Measurements from ENCODE around the gene RHOT2. TPM values are rescaled to one million over a fixed set of nuclear protein-coding genes. Genes with fewer than 3 reads are reported as not detected.

RHOT2 gene
- total RNA-seq, 1 donor from 2014 or later, result 156 TPM

DNA sequence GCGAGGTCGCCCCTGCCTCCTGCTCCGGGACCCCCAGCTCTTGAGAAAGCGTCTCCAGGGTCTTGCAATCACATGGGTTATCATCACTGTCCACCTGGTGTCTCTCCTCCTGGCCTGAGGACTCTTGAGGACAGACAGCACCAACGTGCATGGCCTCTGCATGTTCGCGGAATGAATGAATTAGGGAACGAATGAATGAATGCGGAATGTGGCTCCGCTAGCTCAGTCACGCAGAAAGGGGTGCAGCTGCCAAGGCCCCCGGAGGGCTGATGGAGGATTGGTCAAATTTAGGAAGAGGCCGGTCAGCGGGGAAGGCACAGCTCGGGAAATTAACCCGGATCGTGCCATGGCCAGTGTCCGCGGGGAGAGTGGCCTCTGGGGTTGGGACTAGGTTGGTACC, 34.4 kb downstream of the RHOT2 start:
- Mint-ChIP-seq H3K27me3 (ENCODE audit: low read depth) (peaks cover 22% of the 10 kb centered on the region), H3K9me3 (no peaks in the 10 kb centered on the region), H3K36me3 (ENCODE audit: low read depth) (no peaks in the 10 kb centered on the region), H3K4me1 (ENCODE audit: low read depth) (no peaks in the 10 kb centered on the region), H3K4me3 (ENCODE audit: low read depth) (no peak overlapping the region), H3K27ac (no peak overlapping the region)
- no peak for DNase-seq (ENCODE audit: low spot score)
- intact Hi-C loops (cut with micrococcal nuclease), result no loop called here

DNA sequence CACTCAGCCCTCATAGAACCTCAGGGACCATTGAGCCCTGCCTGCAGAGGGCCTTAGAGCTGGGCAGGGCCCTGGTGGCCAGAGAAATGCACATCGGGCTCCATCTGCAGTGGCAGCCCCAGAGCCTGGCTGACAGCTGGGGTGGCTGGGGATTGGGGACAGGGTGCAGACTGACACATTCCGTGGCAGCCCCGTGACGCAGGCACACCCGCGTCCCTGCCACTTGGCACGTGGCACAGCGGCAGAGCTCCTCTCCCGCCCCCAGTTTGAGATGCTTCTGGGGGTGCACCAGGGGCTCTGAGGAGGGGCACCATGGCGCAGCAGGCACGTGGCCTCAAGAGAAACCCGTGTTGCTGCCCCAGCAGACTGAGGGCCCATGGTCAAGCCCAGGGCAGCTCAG, 35.5 kb downstream of the RHOT2 start:
- H3K4me1 Mint-ChIP-seq (ENCODE audit: low read depth), result no peaks in the 10 kb centered on the region
- intact Hi-C loops (cut with micrococcal nuclease), result no loop called here
- H3K27ac Mint-ChIP-seq, result no peak overlapping the region
- no peak for DNase-seq (ENCODE audit: low spot score)
- H3K9me3 Mint-ChIP-seq, result no peaks in the 10 kb centered on the region
- no peaks in the 10 kb centered on the region for H3K36me3 Mint-ChIP-seq (ENCODE audit: low read depth)
- no peak overlapping the region for H3K4me3 Mint-ChIP-seq (ENCODE audit: low read depth)
- H3K27me3 Mint-ChIP-seq (ENCODE audit: low read depth), result peaks cover 30% of the 10 kb centered on the region

DNA sequence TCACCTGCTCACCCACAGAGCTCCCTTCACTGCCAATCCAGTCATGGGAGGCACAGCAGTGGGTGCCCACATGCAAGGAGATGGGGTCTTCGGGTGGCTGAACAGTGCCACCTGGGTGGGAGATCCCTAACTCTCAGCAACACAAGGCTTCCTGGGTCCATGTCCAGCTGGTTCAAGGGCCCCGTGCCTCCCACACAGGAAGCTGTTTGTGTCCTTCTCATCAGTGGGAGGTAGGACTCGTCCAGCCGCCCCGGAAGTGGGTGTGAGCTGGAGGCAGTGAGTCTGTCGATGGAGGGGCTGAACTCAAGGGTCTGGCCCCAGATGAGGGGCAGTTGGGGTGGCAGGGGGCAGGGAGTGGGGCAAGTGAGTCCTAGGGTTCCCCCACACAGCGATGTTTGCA, 36.1 kb downstream of the RHOT2 start:
- peaks cover 35% of the 10 kb centered on the region for H3K27me3 Mint-ChIP-seq (ENCODE audit: low read depth)
- no peaks in the 10 kb centered on the region for H3K9me3 Mint-ChIP-seq
- no peaks in the 10 kb centered on the region for H3K36me3 Mint-ChIP-seq (ENCODE audit: low read depth)
- no peak for DNase-seq (ENCODE audit: low spot score)
- intact Hi-C loops (cut with micrococcal nuclease), result no loop called here
- no peak overlapping the region for H3K27ac Mint-ChIP-seq
- no peaks in the 10 kb centered on the region for H3K4me1 Mint-ChIP-seq (ENCODE audit: low read depth)
- H3K4me3 Mint-ChIP-seq (ENCODE audit: low read depth), result no peak overlapping the region

DNA sequence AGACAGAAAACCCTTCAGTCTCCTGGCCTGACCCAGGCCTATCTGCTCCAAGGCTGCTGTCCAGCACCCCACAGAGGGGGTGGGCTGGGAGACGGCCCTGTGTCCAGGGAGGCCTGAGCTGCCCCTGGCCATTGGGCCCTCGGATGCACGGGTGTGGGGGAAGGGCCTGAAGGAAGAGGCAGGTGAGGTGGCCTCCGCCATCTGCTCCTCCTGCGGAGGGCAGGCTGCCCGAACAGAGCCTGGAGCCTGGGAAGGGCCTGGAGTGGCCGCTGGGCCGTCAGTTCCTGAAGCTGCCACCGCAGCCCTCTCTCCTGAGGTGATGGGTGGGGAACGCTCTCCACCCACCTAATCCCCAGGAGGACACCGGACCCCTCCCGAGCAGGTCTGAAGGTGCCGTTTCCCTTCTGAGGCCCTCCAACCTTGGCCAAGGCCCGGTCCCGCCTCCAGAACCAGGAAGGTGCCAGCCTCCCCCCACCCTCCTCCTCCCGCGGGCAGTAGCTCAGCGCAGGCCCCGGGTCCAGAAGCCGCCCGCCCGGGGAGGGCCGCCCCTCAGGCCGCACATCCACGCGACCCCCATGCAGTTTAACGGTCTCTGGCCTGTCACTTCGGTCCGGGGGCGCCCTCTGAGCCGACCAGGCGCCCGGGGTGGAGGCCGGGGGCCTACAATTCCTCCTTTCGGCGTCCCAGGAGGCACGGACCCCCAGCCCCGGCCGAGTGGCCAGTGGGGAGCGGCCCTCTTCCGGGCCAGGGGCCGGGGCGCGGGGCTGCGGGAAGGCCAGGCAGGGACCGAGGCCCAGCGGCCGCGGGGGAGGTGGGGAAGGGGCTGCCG, 36.8 kb downstream of the RHOT2 start:
- H3K36me3 Mint-ChIP-seq (ENCODE audit: low read depth), result no peaks in the 10 kb centered on the region
- peaks cover 35% of the 10 kb centered on the region for H3K27me3 Mint-ChIP-seq (ENCODE audit: low read depth)
- no peak overlapping the region for H3K27ac Mint-ChIP-seq
- no peak overlapping the region for H3K4me3 Mint-ChIP-seq (ENCODE audit: low read depth)
- H3K4me1 Mint-ChIP-seq (ENCODE audit: low read depth), result no peaks in the 10 kb centered on the region
- intact Hi-C loops (cut with micrococcal nuclease), result no loop called here
- H3K9me3 Mint-ChIP-seq, result no peaks in the 10 kb centered on the region
- DNase-seq (ENCODE audit: low spot score), result no peak

DNA sequence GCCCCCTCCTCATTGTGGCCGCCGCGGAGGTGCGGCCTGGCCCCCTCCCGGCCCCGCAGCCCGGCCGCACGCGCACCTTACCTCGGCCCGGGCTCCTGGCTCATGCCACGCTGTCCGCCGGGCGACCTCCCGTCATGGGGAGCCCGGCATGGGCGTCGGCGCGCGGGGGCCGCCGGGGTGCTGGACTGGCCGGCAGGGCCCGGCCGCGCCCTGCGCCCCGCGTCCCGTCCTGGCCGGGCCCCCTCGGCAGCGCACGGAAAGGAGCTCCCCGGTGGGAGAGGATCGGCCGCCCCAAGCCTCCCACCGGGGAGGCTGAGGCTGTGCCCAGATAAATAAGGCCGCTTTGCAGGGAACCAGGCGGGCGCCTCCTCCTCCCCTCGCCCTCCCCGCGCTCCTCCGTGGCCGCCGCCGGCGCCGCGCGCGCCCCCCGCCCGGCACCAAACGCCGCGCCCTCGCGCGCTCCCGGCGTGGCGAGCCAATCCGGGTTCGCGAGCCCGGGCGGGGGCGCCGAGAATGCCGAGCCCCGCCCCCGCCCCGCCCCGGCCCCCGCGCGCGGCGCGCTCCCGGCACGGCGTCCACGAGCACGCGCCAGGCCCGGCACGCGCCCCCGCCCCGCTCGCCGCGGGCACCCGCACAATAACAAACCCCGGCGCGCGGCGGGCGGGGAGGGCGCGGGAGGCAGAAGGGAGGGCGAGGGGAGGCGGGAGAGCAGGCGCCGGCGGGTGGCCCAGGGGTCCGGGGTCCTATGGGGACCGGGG, 37.7 kb downstream of the RHOT2 start, which contains the start of gene FBXL16:
Gene FBXL16, minus strand, starts transcription at position 371 of the 758 bp plus-strand sequence. CDS start 8,396 bp downstream, outside the sequence.
- Mint-ChIP-seq H3K4me1 (ENCODE audit: low read depth) (no peaks in the 10 kb centered on the region), H3K27ac (no peak within 1 kb of the TSS), H3K4me3 (ENCODE audit: low read depth) (no peak within 1 kb of the TSS), H3K27me3 (ENCODE audit: low read depth) (peaks cover 35% of the 10 kb centered on the region), H3K9me3 (no peaks in the 10 kb centered on the region), H3K36me3 (ENCODE audit: low read depth) (no peaks in the 10 kb centered on the region)
- DNase-seq (ENCODE audit: low spot score), result no peak
- intact Hi-C loops (cut with micrococcal nuclease), result no loop called here

DNA sequence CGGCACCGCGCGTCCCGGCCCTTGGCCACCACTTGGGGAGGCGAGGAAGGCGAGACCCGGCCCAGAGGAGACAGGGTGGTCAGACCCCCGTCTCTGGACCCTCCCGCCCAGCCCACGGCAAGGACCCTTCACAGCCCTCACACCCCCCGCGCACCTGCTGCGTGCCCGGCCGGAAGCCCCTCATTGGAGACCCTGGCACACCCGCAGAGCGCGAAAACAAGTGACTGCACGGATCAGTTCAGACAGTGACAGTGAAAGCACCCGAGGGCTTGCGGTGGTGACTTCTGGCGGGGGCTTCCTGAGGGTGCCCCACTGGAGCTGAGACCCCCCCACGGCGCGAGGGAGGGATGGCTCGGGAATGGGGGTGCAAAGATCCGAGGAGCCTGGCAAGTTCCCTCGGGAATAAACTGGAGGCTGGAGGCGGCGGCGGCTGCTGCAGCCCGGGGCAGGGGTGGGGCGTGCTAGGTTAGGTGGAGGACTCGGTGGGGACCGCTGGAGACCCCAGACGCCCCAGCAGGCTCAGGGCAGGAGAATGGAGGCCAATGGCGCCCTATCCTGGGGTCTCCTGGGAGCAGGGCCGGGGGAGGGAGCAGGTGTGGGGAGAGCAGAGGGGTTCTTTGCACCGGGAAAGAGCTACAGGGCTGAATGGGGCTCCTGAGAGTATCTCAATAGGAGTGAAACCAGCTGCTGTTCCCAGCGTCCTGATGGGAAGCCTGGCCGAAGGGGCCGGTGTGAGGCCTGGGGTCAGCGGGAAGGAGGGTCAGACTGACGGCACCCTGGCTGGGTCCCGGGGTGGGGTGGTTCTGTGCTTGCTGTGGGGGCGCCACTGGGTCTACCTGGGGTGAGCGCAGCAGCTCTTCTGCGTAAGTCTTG, 38.5 kb downstream of the RHOT2 start:
- H3K4me3 Mint-ChIP-seq (ENCODE audit: low read depth), result no peak overlapping the region
- peaks cover 33% of the 10 kb centered on the region for H3K27me3 Mint-ChIP-seq (ENCODE audit: low read depth)
- intact Hi-C loops (cut with micrococcal nuclease), result no loop called here

DNA sequence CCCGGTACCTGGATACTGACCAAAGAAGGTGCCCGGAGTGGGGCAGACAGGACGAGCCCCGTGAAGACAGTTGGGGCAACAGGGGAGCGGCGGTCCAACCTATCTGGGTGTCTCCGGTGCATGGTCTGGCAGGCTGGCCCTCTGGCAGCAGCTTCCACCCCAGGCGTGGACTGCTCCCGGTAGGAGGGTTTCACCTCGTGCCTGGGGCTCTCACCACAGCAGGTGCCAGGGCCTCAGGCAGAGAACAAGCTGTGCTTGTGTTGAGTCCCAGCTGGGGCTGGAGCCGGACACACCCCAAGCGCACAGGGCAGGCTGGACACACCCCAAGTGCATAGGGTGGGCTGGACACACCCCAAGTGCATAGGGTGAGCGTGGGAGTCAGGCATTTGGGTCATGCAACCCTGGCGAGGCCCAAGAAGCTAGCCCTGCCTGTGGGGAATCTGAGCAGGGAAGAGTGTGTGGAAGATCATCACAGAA, 39.2 kb downstream of the RHOT2 start:
- Mint-ChIP-seq H3K36me3 (ENCODE audit: low read depth) (no peaks in the 10 kb centered on the region), H3K27me3 (ENCODE audit: low read depth) (peaks cover 28% of the 10 kb centered on the region)
- intact Hi-C loops (cut with micrococcal nuclease), result no loop called here

More for the DNA sequence above, 38.5 kb downstream of the RHOT2 start:
- Mint-ChIP-seq H3K36me3 (ENCODE audit: low read depth) (no peaks in the 10 kb centered on the region), H3K4me1 (ENCODE audit: low read depth) (no peaks in the 10 kb centered on the region), H3K27ac (no peak overlapping the region), H3K9me3 (no peaks in the 10 kb centered on the region)
- no peak for DNase-seq (ENCODE audit: low spot score)

DNA sequence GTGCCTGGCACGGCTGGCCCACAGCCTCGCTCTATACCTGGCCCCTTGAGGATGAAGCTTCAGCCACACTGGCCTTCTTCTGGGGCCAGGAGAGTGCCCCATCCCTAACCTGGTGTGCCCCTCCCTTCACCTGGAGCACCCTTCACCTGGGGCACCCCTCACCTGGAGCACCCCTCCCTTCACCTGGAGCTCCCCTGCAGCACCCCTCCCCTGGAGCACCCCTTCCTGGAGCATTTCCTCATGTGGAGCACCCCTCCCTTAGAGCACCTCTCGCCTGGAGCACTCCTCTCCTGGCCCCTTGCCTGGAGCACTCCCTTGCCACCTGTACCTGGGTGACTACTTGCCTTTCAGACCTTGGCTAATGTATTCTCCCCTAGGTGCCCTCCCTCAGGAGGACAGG, 40.1 kb downstream of the RHOT2 start:
- Mint-ChIP-seq H3K27ac (no peak overlapping the region), H3K27me3 (ENCODE audit: low read depth) (peaks cover 26% of the 10 kb centered on the region), H3K36me3 (ENCODE audit: low read depth) (no peaks in the 10 kb centered on the region), H3K9me3 (no peaks in the 10 kb centered on the region), H3K4me3 (ENCODE audit: low read depth) (no peak overlapping the region), H3K4me1 (ENCODE audit: low read depth) (peaks cover 2% of the 10 kb centered on the region)
- no peak for DNase-seq (ENCODE audit: low spot score)
- intact Hi-C loops (cut with micrococcal nuclease), result no loop called here

More for the DNA sequence above, 39.2 kb downstream of the RHOT2 start:
- Mint-ChIP-seq H3K27ac (no peak overlapping the region), H3K4me1 (ENCODE audit: low read depth) (no peaks in the 10 kb centered on the region), H3K4me3 (ENCODE audit: low read depth) (no peak overlapping the region), H3K9me3 (no peaks in the 10 kb centered on the region)
- DNase-seq (ENCODE audit: low spot score), result no peak

DNA sequence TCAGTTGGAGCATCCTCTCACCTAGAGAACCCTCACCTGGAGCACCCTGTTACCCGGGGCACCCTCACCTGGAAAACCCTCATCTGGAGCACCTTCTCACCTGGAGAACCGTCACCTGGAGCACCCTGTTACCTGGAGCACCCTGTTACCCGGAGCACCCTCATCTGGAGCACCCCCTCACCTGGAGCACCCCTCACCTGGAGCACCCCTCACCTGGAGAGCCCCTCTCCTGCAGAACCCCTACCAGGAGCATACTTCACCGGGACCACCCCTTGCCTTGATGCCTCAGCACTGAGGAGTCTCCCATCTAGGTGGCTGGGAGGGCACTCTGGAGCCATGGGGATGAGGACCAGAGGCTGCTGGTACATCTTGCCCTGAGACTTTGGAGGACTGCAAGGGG, 41.0 kb downstream of the RHOT2 start:
- intact Hi-C loops (cut with micrococcal nuclease), result no loop called here
- no peak for DNase-seq (ENCODE audit: low spot score)

DNA sequence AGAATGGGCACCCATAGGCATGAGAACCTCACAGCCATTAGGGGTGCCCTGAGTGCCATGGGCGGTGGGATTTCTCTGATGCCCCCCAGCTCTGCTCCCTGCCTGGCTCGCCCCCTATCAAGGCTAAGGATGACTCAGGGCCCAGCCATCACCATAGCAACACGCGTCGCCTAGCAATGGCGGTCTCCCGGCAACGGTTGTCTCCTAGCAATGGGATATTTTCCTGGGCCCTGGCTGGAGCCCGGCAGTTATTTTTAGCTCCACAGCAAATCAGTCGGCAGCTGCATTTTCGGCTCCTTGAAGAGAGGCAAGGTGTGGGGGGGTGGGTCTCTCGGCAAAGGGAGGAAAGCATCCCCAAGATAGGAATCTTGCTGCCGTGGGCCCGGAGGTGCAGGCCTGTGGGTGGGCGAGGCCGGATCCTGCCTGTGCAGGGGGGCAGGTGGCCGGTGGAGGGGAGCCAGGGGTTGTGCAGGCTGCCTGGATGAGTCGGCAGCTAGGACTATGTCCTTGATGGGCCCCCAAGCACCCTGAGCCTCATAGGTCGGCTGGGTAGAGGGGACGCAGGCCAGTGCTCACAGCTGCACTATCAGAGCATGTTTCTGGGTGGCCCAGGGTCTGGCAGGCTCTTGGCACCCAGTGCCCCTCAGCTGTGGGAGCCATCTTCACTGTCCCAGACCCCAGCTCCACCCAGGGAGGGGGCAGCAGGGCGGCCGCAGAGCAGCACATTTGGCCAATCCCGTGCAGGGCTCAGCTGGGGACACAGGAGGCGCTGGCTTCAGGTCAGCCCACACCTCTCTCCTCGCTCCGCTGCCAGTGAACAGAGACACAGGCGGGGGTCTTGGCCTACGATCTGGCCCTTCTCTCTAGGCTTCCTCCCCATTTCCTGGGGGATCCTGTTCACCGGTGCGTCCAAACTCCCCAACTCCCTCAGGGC, 41.9 kb downstream of the RHOT2 start:
- H3K27me3 Mint-ChIP-seq (ENCODE audit: low read depth), result peaks cover 26% of the 10 kb centered on the region
- no peak for DNase-seq (ENCODE audit: low spot score)
- H3K4me3 Mint-ChIP-seq (ENCODE audit: low read depth), result no peak overlapping the region
- H3K36me3 Mint-ChIP-seq (ENCODE audit: low read depth), result no peaks in the 10 kb centered on the region
- no peak overlapping the region for H3K27ac Mint-ChIP-seq
- no peaks in the 10 kb centered on the region for H3K9me3 Mint-ChIP-seq
- intact Hi-C loops (cut with micrococcal nuclease), result no loop called here
- H3K4me1 Mint-ChIP-seq (ENCODE audit: low read depth), result peaks cover 2% of the 10 kb centered on the region

More for the DNA sequence above, 41.0 kb downstream of the RHOT2 start:
- no peak overlapping the region for H3K4me3 Mint-ChIP-seq (ENCODE audit: low read depth)
- no peaks in the 10 kb centered on the region for H3K36me3 Mint-ChIP-seq (ENCODE audit: low read depth)
- peaks cover 2% of the 10 kb centered on the region for H3K4me1 Mint-ChIP-seq (ENCODE audit: low read depth)
- H3K9me3 Mint-ChIP-seq, result no peaks in the 10 kb centered on the region
- H3K27me3 Mint-ChIP-seq (ENCODE audit: low read depth), result peaks cover 26% of the 10 kb centered on the region
- H3K27ac Mint-ChIP-seq, result no peak overlapping the region

DNA sequence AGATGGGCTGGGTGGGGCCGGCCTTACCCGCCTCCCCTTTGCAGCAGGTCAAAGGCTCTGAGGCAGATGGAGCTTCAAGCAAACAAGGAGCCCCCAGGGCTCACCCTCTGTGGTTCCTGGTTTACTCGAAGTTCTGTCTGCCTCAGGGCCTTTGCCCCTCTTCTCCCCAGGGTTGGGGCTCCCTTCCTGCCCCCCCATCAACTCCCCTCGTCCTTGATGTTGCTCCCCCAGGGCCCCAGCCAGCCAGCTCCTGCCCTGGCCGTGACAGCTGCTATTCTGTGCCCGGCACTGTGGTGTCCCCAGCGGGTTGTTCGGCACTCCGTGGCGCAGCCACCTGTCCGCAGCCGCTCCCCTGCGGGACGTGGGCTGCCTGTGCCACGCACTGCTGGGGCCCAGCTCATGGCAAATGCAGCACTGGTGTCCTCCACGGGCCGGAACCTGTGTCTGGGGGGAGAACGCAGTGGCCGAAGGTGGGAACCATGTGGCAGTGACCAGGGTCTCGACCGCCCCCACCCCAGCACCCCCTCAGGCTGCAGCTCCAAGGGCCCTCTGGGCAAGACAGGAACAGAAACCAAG, 42.7 kb downstream of the RHOT2 start:
- Mint-ChIP-seq H3K4me3 (ENCODE audit: low read depth) (no peak overlapping the region), H3K4me1 (ENCODE audit: low read depth) (peaks cover 2% of the 10 kb centered on the region), H3K9me3 (no peaks in the 10 kb centered on the region), H3K27ac (no peak overlapping the region), H3K27me3 (ENCODE audit: low read depth) (peaks cover 26% of the 10 kb centered on the region), H3K36me3 (ENCODE audit: low read depth) (no peaks in the 10 kb centered on the region)
- intact Hi-C loops (cut with micrococcal nuclease), result loop anchor here (1.0 kb wide), 1 partner anchor 75 kb away; no protein-coding TSS in a partner anchor
- no peak for DNase-seq (ENCODE audit: low spot score)

All from activated T-helper 2 cell treated with anti-CD3 and anti-CD28 coated beads, Interferon-gamma antibody, Interleukin-2, Interleukin-4, amounts not matched to agents 10 μg/mL and 5 μg/mL and 100 μg/mL, durations not matched to agents 14 hours and 24 hours and 36 hours (primary cell).